Measurements from ENCODE around the gene LENEP.

GRCh38 chr1:154961207-154962155, 31.9 kb upstream of the LENEP start, which contains the start of gene PYGO2:
- no peak for TF ChIP-seq EZH2 (IDR thresholded peaks at IDR 0.05; ENCODE audit: low read length)
- peak; percentile 31 to 62 (median 44) for TF ChIP-seq CTCF (optimal IDR thresholded peaks at IDR 0.05 in 1 of 3, IDR thresholded peaks at IDR 0.05 in 1 of 3, conservative IDR thresholded peaks at IDR 0.05 in 1 of 3; ENCODE audit: extremely low read depth in 1 of 3, insufficient read depth in 2 of 3, low read length in 3 of 3)

Data from keratinocyte (primary cell).